Ectodermal cell (in vitro differentiated cells): ENCODE measurements around the gene SGPP2.

Source experiments
- H3K27ac ChIP-seq: 2 replicates; pipeline ENCODE4 v1.7.0; 2013; ENCODE audit warnings: mild to moderate bottlenecking, low read depth, low read length; ENCODE audit not compliant: insufficient read depth, poor library complexity, severe bottlenecking
- H3K27me3 ChIP-seq: 2 replicates; pipeline ENCODE4 v1.7.0; 2013; ENCODE audit warnings: mild to moderate bottlenecking, low read length; ENCODE audit not compliant: insufficient read depth, control insufficient read depth, poor library complexity, severe bottlenecking
- H3K36me3 ChIP-seq: one replicate; pipeline ENCODE4 v1.7.0; 2013; ENCODE audit warnings: low read length; ENCODE audit not compliant: control insufficient read depth, insufficient read depth
- H3K4me1 ChIP-seq: one replicate; pipeline ENCODE4 v1.7.0; 2013; ENCODE audit warnings: low read length; ENCODE audit not compliant: control insufficient read depth, insufficient read depth
- H3K4me3 ChIP-seq: 2 replicates; pipeline ENCODE4 v1.7.0; 2013; ENCODE audit warnings: low read depth, low read length, control low read depth; ENCODE audit not compliant: insufficient read depth
- H3K9me3 ChIP-seq: 2 replicates; pipeline ENCODE4 v1.7.0; 2013; ENCODE audit warnings: mild to moderate bottlenecking, low read length, moderate library complexity; ENCODE audit not compliant: control insufficient read depth
- WGBS, 2 experiments: methylation state at CpG; one replicate each; pipeline ENCODE4 v1.1.7; 2013; ENCODE audit warnings: missing lambda C conversion rate in 2 of 2; 5-methylcytosine and 5-hydroxymethylcytosine counted together

Gene SGPP2

GRCh38 chr2:222442665-222443064 is 18.3 kb downstream of the SGPP2 start:
- H3K4me1 ChIP-seq, result no peaks in the 10 kb centered on the region
- H3K27me3 ChIP-seq, result no peaks in the 10 kb centered on the region
- H3K4me3 ChIP-seq, result no peak overlapping the region
- no peak overlapping the region for H3K27ac ChIP-seq
- WGBS, 2 experiments, result 91 to 95% methylated on average over 5 of the region's 5 CpGs
- no peaks in the 10 kb centered on the region for H3K9me3 ChIP-seq
- no peaks in the 10 kb centered on the region for H3K36me3 ChIP-seq

- Histone ChIP-seq H3K4me3 (no peak overlapping the region), H3K9me3 (no peaks in the 10 kb centered on the region), H3K36me3 (no peaks in the 10 kb centered on the region), H3K27ac (no peak overlapping the region), H3K27me3 (no peaks in the 10 kb centered on the region), H3K4me1 (no peaks in the 10 kb centered on the region)
- WGBS, 2 experiments, result 92 to 94% methylated on average over 1 of the region's 1 CpG
These were observed 20.9 kb downstream of the SGPP2 start for GRCh38 chr2:222445227-222445626.

GRCh38 chr2:222447131-222447530 is 22.8 kb downstream of the SGPP2 start:
- Histone ChIP-seq H3K9me3 (no peaks in the 10 kb centered on the region), H3K27me3 (no peaks in the 10 kb centered on the region), H3K27ac (no peak overlapping the region), H3K4me1 (no peaks in the 10 kb centered on the region), H3K36me3 (no peaks in the 10 kb centered on the region), H3K4me3 (no peak overlapping the region)
- 91 to 97% methylated on average over 3 of the region's 3 CpGs for WGBS, 2 experiments

DNA sequence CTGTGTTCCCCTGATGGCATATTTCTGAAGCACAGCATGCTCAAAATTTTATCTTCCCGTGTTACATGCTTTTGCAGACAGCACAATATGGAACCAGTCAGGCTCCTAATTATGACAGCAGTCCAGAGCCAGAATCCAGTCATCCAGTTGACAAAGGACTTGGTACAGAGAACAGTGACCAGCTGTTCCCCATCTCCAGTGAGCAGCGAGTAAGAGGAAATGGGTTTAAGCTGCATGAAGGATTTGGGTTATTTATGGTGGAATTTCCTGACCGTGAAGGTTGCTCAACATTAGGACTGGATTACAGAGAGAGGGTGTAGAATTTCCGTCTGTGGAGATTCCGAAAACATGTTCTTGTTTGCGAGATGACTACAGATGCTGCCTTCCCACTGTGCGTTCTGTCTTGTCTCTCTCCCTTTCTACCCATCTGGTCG is 24.4 kb downstream of the SGPP2 start:
- Histone ChIP-seq H3K4me1 (no peaks in the 10 kb centered on the region), H3K4me3 (no peak overlapping the region), H3K27me3 (no peaks in the 10 kb centered on the region), H3K36me3 (no peaks in the 10 kb centered on the region), H3K27ac (no peak overlapping the region), H3K9me3 (no peaks in the 10 kb centered on the region)
- 90 to 94% methylated on average over 7 to 8 of the region's 8 CpGs for WGBS, 2 experiments

DNA sequence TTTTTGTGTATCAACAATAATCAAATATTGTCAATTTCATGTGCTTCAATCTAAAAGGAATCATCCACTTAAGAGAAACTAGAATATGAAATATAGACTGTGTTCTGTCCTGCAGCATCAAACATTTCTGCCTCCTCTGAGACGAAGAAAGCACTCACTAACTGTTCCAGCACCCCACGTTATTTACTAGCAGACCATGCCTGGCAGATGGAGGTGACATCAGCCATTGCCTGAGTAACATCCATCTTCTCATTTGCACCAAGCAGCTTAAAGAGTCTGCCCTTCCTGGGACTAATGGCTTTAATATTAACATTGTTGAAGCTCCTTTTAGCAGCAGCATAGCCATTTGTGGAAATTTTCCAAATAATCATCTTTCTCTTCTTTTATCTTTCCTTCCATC is 25.7 kb downstream of the SGPP2 start:
- 84% methylated on average over 2 of the region's 2 CpGs for WGBS, 2 experiments
- H3K36me3 ChIP-seq, result no peaks in the 10 kb centered on the region
- H3K27ac ChIP-seq, result no peak overlapping the region
- no peaks in the 10 kb centered on the region for H3K4me1 ChIP-seq
- no peaks in the 10 kb centered on the region for H3K27me3 ChIP-seq
- H3K9me3 ChIP-seq, result no peaks in the 10 kb centered on the region
- H3K4me3 ChIP-seq, result no peak overlapping the region

- WGBS, 2 experiments, result 81 to 85% methylated on average over 3 to 5 of the region's 5 CpGs
- H3K9me3 ChIP-seq, result no peaks in the 10 kb centered on the region
- H3K36me3 ChIP-seq, result no peaks in the 10 kb centered on the region
- H3K27me3 ChIP-seq, result no peaks in the 10 kb centered on the region
- no peak overlapping the region for H3K27ac ChIP-seq
- no peak overlapping the region for H3K4me3 ChIP-seq
- H3K4me1 ChIP-seq, result no peaks in the 10 kb centered on the region
These were observed 26.9 kb downstream of the SGPP2 start for GRCh38 chr2:222451224-222451674.

GRCh38 chr2:222452422-222452950 is 28.1 kb downstream of the SGPP2 start:
- H3K9me3 ChIP-seq, result no peaks in the 10 kb centered on the region
- H3K4me3 ChIP-seq, result no peak overlapping the region
- WGBS, 2 experiments, result 86 to 87% methylated on average over 3 of the region's 3 CpGs
- no peaks in the 10 kb centered on the region for H3K4me1 ChIP-seq
- H3K27ac ChIP-seq, result no peak overlapping the region
- no peaks in the 10 kb centered on the region for H3K36me3 ChIP-seq
- no peaks in the 10 kb centered on the region for H3K27me3 ChIP-seq

GRCh38 chr2:222456479-222457077 is 32.2 kb downstream of the SGPP2 start:
- H3K4me1 ChIP-seq, result no peaks in the 10 kb centered on the region
- H3K9me3 ChIP-seq, result no peaks in the 10 kb centered on the region
- no peak overlapping the region for H3K4me3 ChIP-seq
- WGBS, 2 experiments, result 98 to 100% methylated on average over 1 to 3 of the region's 4 CpGs
- no peaks in the 10 kb centered on the region for H3K27me3 ChIP-seq
- no peak overlapping the region for H3K27ac ChIP-seq
- no peaks in the 10 kb centered on the region for H3K36me3 ChIP-seq

DNA sequence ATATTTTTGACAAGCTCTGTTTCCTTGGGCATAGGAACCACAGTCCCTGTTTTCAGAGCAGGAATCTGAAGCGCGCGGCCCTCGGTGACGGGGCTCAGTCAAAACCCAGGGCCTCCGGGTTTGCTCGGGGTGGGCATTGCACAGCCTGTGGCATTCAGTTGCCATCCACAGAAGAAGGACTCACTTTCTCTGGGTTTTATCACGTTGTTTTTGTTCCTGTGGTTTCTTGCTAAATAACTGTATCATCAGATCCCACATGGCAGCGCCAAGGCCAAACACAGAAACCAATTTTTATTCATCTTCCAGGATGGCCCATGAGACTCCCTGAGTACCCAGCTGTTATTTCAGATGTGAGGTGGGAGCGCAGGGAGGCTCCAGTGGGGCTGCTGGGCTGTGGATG is 35.6 kb downstream of the SGPP2 start:
- WGBS, 2 experiments, result 95 to 96% methylated on average over 10 of the region's 10 CpGs
- H3K27ac ChIP-seq, result no peak overlapping the region
- H3K36me3 ChIP-seq, result no peaks in the 10 kb centered on the region
- H3K4me3 ChIP-seq, result no peak overlapping the region
- H3K4me1 ChIP-seq, result no peaks in the 10 kb centered on the region
- H3K9me3 ChIP-seq, result no peaks in the 10 kb centered on the region
- H3K27me3 ChIP-seq, result no peaks in the 10 kb centered on the region

DNA sequence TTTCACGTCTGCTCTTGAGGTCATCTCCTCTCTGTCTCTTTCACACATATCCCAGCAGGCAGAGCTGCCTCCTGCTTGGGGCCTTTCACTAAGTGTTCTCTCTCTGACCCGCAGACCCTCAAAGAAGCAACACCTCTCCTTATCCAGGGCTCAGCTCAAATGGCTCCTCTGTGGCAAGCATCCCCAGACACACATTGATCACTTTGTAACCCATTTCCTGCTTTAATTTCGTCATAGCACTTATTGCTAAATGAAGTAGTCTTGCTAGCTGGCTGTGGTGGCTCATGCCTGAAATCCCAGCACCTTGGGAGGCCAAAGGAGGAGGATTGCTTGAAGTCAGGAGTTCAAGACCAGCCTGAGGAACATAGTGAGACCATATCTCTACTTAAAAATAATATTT is 41.4 kb downstream of the SGPP2 start:
- no peaks in the 10 kb centered on the region for H3K27me3 ChIP-seq
- no peak overlapping the region for H3K4me3 ChIP-seq
- 82% methylated on average over 3 of the region's 3 CpGs for WGBS, 2 experiments
- H3K4me1 ChIP-seq, result no peaks in the 10 kb centered on the region
- H3K27ac ChIP-seq, result no peak overlapping the region
- H3K36me3 ChIP-seq, result no peaks in the 10 kb centered on the region
- no peaks in the 10 kb centered on the region for H3K9me3 ChIP-seq
